CD4-positive, alpha-beta T cell treated with Interleukin-15 for 1 hour (primary cell): ENCODE data around the gene NEK2.
"Not testable (repeated sequence)": the region's sequence is repeated elsewhere in the genome, so short reads cannot be mapped to it uniquely, and the experiment has no call there.

ENCODE experiments used
- DNase-seq: peaks from one replicate; pipeline ENCODE4 v3.0.0-alpha.2; 2020

The NEK2 gene

DNA sequence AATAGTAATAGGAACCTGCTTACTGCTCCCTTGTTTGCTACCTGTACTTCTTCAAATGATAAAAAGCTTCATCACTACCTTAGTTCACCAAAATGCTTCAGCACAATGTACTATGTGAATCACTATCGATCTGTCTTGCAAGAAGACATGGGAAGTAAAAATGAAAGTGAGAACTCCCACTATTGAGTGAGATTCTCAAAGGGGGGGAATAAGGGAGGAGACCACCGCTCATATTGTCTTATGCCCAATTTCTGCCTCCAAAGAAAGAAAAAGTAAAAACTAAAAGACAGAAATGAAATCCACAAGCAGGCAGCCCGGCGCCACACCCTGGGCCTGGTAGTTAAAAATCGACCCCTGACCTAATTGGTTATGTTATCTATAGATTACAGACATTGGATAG, 18.5 kb upstream of the NEK2 start:
- DNase-seq = not testable (repeated sequence)

DNA sequence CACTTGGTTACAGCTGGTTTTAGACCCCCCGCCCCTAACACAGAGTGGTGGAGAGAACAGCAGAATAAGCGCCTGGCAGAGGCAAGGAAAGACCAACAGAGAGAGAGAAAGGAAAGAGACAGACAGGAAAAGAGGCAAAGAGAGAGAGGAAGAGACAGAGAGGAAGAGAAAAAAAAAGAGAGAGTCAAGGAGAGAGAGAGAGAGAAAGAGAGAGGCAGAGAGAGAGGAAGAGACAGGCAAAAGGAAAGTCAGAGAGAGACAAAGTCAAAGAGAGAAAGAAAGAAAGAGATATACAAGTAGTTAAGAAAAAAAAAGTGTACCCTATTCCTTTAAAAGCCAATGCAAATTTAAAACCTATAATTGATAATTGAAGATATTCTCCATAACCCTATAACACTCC, 13.0 kb upstream of the NEK2 start:
- DNase-seq = no peak

DNA sequence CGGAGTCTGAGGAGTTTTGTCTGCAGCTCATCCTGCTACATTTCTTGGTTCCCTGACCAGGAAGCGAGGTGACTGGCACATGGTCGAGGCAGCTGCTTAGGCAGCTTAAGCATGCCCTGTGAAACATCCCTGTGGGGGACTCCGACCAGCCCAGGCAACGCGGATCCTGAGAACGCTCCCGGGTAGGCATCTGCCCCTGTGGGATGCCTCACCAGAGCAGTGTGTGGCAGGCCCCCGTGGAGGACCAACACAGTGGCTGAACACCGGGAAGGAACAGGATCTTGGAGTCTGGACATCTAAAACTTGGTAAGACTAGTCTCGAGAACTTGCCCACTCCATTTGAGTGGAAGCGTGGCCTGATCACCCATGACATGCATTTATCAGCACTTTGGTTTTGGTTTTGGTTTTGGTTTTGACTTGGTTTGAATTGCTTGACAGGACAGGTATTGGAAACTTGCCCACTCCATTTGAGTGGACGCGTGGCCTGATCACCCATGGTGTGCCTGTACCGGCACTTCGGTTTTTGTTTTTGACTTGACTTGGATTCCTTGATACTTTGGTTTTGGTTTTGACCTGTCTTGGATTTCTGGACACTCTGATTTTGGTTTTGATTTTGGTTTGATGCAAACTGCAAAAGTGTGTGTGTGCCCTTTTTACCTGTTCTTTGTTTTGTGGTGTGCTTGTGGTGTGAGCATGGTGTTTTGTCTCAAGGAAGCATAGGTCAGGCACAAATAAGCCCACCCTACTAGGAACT, 12.2 kb upstream of the NEK2 start:
- DNase-seq = no peak

DNA sequence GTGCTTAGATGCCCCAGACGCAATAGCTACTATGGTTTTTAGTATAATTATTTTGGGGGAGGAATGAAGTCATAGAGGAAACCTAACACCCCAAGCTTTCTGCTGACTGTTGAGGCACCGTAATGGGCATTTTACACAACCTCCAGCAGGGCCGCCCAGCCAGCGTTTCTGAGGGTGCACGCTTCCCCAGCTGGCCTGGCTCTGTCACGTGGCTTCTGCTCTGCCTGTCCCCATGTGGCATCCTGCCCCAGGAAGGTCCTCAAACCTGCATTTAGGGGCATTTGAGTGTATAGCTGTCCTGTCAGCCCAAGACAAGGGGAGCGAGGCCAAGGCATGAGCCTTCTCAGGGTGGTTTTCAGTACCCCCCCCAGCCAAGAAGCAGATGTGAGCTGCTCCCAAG, 10.4 kb upstream of the NEK2 start:
- DNase-seq = no peak

DNA sequence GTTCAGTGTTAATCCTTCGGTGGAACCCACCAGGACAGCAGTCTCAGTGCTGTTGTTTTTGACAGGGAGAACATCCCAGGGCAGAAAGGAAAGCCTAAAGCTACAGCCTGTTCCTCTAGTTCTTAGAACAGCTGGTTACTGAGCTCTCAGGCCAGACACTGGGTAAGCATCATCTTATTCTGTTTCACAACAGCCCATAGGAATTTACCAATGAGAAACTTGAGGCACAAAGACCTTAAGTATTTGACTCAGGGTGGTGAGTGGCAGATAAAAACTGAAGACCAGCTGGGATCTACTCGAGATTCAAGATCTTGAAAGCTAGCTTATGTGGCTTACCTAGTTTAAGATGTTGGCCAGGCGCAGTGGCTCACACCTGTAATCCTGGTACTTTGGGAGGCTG, 9.4 kb upstream of the NEK2 start:
- DNase-seq = no peak

DNA sequence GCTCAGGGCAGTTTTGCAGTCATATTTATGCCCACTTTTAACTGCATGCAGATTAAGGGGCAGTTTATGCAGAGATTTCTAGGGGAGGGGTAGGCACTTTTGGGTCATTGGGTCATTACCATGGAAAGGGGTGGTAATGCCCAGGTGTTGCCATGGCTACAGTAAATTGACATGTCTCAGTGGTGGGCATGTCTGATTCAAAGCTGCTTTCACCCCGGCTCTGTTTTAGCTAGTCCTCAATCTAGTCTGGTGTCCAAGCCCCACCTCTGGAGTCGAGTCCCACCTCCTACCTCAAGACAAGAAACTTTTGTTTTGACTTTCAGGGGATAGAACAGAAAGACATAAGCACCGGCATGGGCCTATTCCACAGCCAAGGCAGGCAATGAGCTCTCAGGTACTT, 8.9 kb upstream of the NEK2 start:
- DNase-seq = no peak

DNA sequence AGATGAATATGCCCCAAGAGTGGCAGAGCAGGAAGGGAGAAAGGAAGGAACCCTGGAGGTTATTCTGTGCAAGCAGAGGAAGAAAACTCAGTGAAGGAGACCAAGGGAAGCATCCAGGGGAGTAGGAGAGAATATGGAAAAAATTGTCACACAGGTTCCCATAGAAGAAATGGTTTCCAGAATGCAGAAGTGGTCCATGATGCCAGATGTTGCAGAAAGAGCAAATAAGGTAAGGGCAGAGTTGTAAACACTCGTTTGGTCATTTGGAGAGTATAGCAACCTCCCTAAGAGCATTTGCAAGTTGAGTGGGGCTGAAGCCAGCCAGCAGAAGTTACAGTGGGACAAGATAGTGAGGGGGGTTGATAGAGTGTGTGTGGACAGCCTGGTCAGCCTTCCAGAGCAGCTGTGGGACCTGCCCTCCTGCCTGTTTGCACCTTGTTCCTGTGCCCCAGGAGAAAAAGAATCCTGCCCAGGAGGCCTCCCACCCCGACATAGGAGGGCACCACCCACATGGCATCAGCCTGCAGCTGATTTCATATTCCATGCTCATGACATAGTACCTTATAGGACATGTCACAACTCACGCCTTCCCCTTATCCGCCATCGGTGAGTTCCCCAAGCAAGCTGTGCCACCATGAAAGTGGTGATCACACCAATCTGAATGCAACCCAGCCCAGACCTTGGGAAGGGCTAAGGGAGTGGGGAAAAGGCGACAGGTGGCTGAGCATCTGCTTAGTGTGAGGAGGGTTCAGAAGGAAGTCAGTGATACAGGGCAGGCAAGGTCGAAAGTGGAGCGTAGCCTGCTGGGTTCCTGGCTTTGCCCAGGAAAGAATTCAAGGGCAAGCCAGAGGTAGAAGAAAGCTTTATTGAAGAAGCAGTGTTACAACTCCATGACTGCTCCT, 8.2 kb upstream of the NEK2 start:
- no peak for DNase-seq

DNA sequence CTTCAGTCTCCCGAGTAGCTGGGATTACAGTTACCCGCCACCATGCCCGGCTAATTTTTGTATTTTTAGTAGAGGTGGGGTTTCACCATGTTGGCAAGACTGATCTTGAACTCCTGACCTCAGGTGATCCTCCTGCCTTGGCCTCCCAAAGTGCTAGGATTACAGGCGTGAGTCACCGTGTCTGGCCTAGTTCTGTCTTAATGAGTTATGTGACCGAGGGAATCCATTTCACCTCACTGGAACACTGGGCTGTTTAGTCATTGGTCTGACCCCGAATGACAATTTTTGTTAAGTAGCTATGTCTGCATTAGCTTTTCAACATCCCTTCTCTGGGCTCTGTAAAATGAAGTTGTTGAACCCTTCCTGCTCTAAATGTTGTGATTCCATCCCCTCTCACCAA, 6.8 kb upstream of the NEK2 start:
- not testable (repeated sequence) for DNase-seq

DNA sequence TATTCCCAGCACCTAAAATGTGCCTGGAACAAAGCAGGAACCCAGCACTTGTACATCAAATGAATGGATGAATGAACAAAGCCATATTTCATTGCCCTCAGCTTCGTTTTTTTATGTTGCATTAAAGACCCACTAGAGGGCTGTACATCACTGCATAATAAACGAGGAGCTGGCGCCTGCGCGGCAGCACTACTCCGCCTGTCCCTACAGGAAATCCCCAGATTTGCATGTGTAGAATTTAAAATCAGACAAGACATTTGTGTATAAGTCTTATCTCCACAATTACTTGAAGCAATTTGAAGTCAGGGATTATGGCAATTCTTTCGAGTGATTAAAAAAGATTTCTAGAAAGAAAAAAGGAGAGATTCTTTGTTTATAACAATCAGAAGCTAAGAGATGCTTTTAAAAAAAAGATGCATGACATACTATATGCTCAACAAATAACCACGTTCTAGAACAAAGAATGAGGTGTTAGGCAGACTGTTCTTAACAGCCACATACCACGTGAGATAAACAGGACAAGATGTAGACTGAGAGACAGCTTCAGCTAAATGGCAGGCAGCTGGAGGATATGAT, 5.4 kb upstream of the NEK2 start:
- peak; percentile 83 for DNase-seq

DNA sequence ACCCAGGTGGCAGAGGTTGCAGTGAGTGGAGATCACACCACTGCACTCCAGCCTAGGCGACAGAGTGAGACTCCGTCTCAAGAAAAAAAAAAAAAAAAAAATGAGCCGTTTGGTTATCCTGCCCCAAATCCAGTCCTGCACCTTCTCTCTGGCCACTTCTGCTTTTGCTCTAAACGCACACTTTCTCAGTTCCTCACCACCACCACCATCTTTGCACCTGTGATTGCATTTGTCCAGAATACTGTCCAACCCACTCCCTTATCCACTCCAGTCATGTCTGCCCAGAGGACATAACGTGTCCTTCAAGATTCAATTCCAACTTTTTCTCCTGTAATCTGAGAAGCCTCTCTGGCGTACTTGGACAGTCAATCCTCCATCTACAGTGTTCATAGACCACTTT, 2.2 kb upstream of the NEK2 start:
- no peak for DNase-seq

DNA sequence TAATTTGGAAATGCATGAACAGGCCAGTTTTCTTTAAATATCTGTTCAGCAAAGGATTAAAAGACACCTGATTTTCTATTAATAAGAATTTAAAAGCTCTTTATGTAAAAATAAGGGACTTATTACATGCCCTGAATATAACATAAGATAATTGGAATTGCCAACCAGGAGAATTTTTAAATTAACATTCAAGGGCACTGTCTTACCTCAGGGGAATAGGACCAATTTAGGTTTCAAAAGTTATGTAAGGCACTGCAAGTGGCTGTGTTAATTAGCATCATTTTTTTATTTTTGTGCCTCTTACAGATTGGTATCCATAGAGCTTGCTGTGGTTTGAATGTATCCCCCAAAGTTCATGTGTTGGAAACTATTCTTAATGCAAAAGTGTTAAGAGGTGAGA, 1.3 kb upstream of the NEK2 start:
- DNase-seq = no peak

DNA sequence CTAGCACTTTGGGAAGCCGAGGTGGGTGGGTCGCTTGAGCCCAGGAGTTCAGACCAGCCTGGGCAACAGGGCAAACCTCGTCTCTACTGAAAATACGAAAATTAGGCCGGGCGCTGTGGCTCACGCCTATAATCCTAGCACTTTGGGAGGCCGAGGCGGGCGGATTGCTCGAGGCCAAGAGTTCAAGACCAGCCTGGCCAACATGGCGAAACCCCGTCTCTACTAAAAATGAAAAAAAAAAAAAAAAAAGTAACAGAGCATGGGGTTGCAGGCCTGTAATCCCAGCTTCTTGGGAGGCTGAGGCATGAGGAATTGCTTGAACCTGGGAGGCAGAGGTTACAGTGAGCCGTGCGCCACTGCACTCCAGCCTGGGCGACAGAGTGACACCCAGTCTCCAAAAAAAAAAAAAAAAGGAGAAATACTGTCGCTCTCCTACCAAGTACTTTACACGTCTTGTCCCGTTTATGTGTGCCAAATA, 724 bp upstream of the NEK2 start:
- DNase-seq = no peak

DNA sequence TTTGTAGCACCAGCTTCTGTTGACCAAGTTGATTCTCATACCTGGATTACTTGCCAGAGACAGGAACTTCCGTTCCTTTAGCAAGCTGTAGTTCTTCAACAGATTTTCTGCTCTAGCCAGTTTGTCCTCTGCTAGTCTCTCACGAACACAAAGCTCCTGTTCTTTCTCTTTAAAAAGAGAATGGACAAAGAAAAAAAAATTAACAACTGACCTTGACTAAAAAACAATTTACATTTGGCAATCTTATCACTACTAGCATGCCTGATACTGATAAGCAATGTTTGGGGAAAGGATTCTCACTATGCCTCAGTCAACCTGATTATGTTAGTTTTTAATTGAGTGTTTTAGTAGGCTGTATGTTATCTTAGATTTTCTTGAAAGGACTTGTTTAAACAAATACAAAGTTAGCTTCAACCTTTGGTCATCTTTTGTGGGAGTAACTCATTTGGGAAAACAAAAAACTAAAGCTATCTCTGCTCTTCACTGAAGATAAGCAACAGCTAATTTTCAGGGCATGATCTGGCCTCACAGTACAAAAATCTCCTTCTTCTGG, 8.3 kb downstream of the NEK2 start:
- DNase-seq = no peak

DNA sequence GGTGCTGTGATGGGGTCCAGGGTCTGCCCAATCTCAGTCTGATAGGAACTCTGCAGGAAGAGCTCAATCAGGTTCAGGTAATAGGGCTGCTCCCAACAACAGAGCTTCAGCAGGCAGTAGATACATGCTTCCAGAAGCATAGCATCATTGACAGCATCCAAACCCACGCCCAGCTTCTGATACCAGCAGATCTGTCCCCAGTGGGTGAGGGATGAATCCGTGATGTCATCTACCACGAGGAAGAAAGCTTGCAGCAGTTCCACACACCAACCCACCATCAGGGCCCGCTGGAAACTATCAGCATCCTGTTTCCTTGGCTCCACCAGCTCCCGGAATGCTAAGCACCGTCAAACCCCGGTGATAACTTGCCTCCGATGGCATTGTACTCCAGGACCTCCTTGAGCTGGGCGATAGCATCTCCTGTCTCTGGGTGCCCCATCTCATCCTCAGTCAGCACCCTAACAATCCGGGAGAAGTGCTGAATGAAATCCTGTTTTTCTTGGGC, 14.7 kb downstream of the NEK2 start:
- DNase-seq = no peak

DNA sequence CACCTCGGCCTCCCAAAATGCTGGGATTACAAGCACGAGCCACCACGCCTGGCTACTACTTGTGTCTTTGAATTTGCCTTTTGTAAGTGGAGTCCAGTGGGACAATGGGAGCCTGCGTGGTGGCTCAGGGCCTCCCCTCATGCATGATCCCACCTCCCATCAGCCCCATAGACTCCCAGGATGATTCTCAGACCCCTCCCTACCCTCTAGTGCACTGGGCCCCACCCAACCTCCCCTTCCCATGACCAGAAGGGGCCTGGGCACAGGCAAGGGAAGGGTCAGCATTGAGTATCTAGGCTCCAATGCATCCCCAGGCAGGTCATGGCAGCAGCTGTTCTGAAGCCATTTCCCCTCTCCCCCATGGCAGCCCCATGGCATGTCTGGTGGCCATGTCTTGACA, 18.7 kb downstream of the NEK2 start:
- DNase-seq = no peak

DNA sequence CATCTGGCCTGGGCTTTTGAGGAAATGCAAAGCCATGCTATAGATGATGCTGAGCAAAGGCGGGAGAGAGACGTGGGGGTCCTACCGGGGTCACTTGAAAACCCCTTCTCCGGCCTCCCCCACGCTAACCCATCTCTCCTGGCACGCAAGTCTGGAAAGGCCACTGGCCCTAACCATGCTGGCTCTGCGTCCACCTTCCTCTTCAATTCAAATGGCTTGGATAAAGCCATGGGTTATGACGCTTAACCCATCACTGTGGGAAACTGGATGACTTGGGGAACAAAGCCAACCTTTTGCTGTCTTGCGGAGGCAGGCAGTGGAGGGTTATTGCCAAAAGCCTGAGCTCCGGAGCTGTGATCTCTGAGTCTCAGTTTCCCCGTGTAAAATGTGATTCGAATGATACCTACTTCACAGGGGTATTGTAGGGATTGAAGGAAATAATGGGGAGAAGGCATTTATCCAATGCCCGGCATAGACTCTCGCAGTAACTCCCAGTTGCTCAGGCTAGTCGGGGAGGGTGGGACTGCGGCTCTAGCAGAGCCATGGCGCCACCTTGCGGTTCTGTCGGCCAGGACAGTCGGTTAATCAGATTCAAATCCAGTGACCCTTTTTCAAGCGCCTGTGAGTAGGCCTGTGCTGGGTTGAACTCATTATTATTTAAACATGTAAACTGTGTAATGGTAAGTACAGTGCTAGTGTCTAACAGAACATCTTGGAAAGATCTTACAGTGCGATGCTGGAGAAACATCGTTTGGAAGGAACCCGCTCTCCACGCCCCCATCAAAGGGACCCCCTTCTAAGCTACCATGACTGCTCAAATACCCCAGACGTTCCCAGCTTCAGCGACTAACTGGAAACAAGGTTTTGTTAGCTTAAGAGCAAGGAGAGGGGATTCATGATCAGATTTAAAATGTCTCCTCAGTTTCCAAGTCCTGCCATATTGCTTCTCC, 20.3 kb downstream of the NEK2 start:
- DNase-seq = peak; percentile 77

DNA sequence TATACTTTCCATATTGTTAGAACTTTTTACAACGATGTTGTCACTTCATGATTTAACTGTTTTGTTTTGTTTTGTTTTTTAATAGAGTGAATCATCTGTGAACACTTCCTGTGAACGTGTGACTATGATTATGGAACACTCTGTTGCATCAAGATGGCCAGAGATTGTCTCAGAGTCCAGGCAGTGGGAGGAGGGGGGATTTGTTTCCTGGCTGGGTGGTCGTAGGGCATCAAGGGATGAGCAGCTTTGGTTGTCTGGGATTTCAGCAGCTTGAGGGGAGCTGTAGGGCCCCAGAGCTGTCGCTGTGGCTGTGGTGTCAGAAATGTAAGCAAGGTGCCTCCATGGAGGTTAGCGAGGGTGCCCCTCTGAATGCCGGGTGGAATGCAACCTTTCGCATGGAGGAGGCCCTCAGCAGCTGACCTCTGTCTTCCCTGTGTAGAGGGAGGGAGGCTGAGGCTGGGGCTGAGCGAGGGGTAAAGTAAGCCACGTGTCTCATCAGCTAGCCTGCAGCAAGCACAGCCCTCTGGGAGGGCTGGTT, 21.4 kb downstream of the NEK2 start:
- DNase-seq = no peak

DNA sequence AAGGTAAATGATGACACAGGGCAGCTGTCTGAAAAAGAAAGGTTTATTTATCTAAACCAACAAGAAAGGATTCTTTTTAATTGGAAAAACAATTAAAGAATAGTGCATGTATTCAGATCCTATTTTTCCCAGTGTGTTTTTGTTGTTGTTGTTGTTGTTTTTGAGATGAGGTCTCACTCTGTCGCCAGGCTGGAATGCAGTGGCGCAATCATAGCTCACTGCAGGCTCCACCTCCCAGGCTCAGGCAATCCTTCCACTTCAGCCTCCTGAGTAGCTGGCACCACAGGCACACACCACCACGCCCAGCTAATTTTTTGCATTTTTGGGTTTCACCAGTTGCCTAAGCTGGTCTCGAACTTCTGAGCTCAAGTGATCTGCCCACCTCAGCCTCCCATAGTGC, 22.1 kb downstream of the NEK2 start:
- no peak for DNase-seq

DNA sequence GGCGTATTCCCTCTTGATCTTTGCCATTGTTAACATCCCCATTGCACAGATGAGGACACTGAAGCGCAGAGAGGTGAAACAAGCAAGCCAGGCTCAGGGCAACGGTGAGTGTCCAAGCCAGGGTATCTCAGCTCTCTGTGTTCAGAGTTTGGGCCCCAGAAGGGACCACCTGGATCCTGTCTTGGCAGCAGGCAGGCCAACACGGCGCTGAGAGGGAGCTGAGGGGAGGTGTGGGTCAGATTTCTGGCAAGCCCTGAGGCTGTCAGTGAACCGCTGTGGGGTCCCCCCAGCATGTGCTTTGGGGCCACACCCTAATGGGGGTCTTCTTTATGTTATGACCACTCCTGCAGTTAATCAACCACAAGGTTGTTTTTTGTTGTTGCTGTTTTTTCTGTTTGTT, 23.1 kb downstream of the NEK2 start:
- DNase-seq = no peak

DNA sequence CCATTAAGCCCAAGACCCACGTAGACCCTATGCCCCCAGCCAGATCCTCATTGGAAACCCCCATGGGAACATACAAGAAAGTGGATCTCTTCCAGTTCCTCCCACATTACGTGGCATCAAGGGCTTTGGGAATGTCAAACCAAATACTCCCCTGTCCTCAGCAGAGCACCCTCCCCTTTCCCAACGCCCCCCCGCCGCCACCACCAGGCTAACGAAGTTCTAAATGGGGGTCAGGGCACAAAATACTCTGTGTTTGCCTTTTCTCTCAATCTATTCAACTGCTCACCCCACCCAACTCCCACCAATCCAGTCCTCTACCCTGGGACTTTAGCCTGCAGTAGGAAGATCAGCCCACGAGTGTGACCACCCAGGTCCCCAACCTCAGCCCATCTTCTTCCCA, 24.5 kb downstream of the NEK2 start:
- DNase-seq = no peak

DNA sequence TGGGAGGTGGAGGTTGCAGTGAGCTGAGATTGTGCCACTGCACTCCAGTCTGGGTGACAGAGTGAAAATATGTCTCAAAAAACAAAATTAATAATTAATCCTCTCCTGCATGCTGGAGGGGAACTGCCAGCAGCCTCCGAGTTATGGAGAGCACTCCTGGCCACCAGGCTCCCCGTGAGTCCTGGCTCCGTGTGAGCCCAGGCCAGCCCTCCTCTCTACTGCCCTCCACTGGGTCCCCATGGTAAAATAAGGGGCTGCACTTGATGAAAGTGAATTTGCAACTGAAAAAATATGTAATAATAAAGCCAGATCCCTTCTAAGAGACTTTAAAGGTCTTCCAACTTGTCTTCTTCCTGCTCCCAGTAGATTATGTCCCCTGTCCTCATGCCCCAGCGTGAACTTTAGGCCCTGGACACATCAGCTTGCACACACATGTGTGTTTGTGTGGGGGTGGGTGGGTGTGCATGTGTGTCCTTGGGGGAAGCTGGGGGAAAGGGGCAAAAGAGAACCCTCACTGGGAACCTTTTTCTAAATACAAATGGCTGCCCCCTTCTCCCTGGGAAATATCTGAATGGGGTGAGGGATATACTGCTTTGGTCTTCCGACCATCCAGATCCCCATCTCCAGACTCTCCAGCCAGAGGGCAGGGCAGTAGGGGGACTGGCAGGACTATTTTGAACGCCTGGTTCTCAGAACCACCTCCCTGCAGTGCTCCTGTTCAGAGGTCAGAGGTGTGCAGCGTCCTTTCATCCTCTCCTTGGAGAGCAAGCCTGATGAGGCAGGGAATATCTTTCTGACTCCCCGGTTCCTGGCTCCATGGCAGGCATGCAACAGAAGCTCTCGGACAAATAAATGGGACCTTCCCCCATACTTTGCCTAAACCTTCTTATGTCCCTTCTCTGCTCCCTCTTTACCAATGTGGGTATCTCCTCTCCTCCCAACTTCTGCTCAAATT, 26.2 kb downstream of the NEK2 start:
- DNase-seq = peak; percentile 25
